Uterus (tissue), 2 donors: ENCODE results near the gene RAP1GDS1.

Source experiments
- POLR2A ChIP-seq, 2 donors: fragments of 450-650 bp; IDR thresholded peaks; one replicate each; pipeline ENCODE4 v1.6.1; 2016; ENCODE audit warnings: antibody characterized with exemption in 2 of 2, mild to moderate bottlenecking in 1 of 2, moderate library complexity in 1 of 2
- TF ChIP-seq, protein P1 (sequence below), 4 experiments: fragments of 200-600 bp in 2 of 4; fragments of 450-650 bp in 2 of 4; sonication (generic) in 2 of 4; IDR thresholded peaks; one replicate each; pipeline ENCODE4 v1.5.1; 2016 to 2019; ENCODE audit warnings: antibody characterized with exemption in 4 of 4, mild to moderate bottlenecking in 2 of 4, moderate library complexity in 1 of 4

DNA sequence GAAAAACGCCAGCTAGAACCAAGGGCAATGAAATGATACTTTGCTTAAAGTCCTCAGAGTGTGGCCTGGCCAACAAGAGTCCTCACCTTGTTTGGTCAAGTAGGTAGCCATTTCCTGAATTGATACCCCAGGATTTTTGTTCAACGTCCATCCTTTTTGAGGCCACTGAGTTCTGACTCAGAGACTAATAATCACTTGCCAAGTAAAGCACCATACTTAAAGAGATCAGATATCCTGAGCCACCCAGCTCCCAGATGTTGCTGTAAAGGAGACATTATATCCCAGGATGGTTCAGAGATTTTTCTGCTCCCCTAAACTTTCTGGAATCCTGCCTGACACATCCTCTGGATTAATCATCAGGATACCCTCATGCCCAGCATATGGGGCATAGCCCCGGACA, 190.9 kb downstream of the RAP1GDS1 start:
- TF ChIP-seq, protein P1, sequence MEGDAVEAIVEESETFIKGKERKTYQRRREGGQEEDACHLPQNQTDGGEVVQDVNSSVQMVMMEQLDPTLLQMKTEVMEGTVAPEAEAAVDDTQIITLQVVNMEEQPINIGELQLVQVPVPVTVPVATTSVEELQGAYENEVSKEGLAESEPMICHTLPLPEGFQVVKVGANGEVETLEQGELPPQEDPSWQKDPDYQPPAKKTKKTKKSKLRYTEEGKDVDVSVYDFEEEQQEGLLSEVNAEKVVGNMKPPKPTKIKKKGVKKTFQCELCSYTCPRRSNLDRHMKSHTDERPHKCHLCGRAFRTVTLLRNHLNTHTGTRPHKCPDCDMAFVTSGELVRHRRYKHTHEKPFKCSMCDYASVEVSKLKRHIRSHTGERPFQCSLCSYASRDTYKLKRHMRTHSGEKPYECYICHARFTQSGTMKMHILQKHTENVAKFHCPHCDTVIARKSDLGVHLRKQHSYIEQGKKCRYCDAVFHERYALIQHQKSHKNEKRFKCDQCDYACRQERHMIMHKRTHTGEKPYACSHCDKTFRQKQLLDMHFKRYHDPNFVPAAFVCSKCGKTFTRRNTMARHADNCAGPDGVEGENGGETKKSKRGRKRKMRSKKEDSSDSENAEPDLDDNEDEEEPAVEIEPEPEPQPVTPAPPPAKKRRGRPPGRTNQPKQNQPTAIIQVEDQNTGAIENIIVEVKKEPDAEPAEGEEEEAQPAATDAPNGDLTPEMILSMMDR (IDR thresholded peaks at IDR 0.05): no peak
- TF ChIP-seq POLR2A (IDR thresholded peaks at IDR 0.05): no peak
